CD14-positive monocyte (primary cell): ENCODE results near the gene GPI. TPM values are rescaled to one million over a fixed set of nuclear protein-coding genes. Genes with fewer than 3 reads are reported as not detected.

Experiments
- DNase-seq, 3 donors: peaks; one replicate each; pipeline ENCODE4 v3.0.0-alpha.2; 2011 to 2022
- H2AFZ ChIP-seq: 2 replicates; pipeline ENCODE4 v1.6.0; 2012; ENCODE audit warnings: mild to moderate bottlenecking, low read depth, low read length, inconsistent platforms; ENCODE audit not compliant: insufficient read depth, poor library complexity, severe bottlenecking
- H3K27ac ChIP-seq, 2 donors: 1 replicate in 1 of 2; 2 replicates in 1 of 2; pipeline ENCODE4 v1.5.1; 2012 to 2013; ENCODE audit warnings: low read length in 2 of 2, control low read depth in 1 of 2, inconsistent platforms in 1 of 2, low read depth in 1 of 2, mild to moderate bottlenecking in 1 of 2
- H3K27me3 ChIP-seq, 2 donors: one replicate each; pipeline versions ENCODE4 v1.6.0 to v1.6.1; 2011 to 2013; ENCODE audit warnings: low read length in 2 of 2; ENCODE audit not compliant: control insufficient read depth in 2 of 2, insufficient read depth in 2 of 2
- H3K36me3 ChIP-seq, 2 donors: replicated peaks in 1 of 2; 1 replicate in 1 of 2; 2 replicates in 1 of 2; pipeline versions ENCODE4 v1.5.1 to v1.6.1; 2012 to 2013; ENCODE audit warnings: low read length in 2 of 2, control low read depth in 1 of 2, inconsistent platforms in 1 of 2, mild to moderate bottlenecking in 1 of 2; ENCODE audit not compliant: insufficient read depth in 2 of 2, control insufficient read depth in 1 of 2
- H3K4me1 ChIP-seq, 2 donors: 1 replicate in 1 of 2; 2 replicates in 1 of 2; pipeline versions ENCODE4 v1.5.1 to v1.6.1; 2012 to 2013; ENCODE audit warnings: low read length in 2 of 2, control low read depth in 1 of 2, inconsistent platforms in 1 of 2, mild to moderate bottlenecking in 1 of 2, moderate library complexity in 1 of 2; ENCODE audit not compliant: insufficient read depth in 2 of 2, control insufficient read depth in 1 of 2
- H3K4me2 ChIP-seq: replicated peaks from 2 replicates; pipeline ENCODE3; 2012; ENCODE audit warnings: low read length, moderate library complexity, mild to moderate bottlenecking; ENCODE audit not compliant: poor library complexity, severe bottlenecking; ENCODE audit errors: extremely low read depth
- H3K4me3 ChIP-seq, 3 experiments: fragments of 200-600 bp in 1 of 3; sonication (generic) in 1 of 3; replicated peaks in 1 of 3; 1 replicate in 2 of 3; 2 replicates in 1 of 3; pipeline ENCODE4 v1.5.1; 2011 to 2013; ENCODE audit warnings: low read length in 3 of 3, mild to moderate bottlenecking in 3 of 3, control low read depth in 2 of 3, low read depth in 2 of 3, inconsistent platforms in 1 of 3, moderate library complexity in 1 of 3
- H3K79me2 ChIP-seq: 2 replicates; pipeline ENCODE4 v1.6.0; 2012; ENCODE audit warnings: mild to moderate bottlenecking, control low read depth, inconsistent platforms, low read length, moderate library complexity; ENCODE audit not compliant: insufficient read depth
- H3K9ac ChIP-seq: 2 replicates; pipeline ENCODE4 v1.6.0; 2017; ENCODE audit warnings: low read length, mild to moderate bottlenecking; ENCODE audit not compliant: insufficient read depth, poor library complexity, severe bottlenecking
- H3K9me3 ChIP-seq, 2 donors: replicated peaks in 1 of 2; 1 replicate in 1 of 2; 2 replicates in 1 of 2; pipeline versions ENCODE4 v1.5.1 to v1.6.1; 2012 to 2013; ENCODE audit warnings: low read length in 2 of 2, control low read depth in 1 of 2; ENCODE audit not compliant: control insufficient read depth in 1 of 2, insufficient read depth in 1 of 2
- H4K20me1 ChIP-seq: 2 replicates; pipeline ENCODE4 v1.6.0; 2012; ENCODE audit warnings: mild to moderate bottlenecking, low read length, control low read depth, moderate library complexity; ENCODE audit not compliant: insufficient read depth
- H3K27ac Mint-ChIP-seq, 7 donors: one replicate each; pipeline ENCODE4 v1.8.0; 2020; ENCODE audit warnings: mild to moderate bottlenecking in 7 of 7, mixed read lengths in 7 of 7, moderate library complexity in 6 of 7, inconsistent platforms in 2 of 7
- H3K27me3 Mint-ChIP-seq, 3 donors: one replicate each; pipeline ENCODE4 v1.8.0; 2021 to 2022; ENCODE audit warnings: low read depth in 3 of 3, mild to moderate bottlenecking in 3 of 3, mixed read lengths in 3 of 3, moderate library complexity in 3 of 3, inconsistent platforms in 1 of 3
- H3K36me3 Mint-ChIP-seq, 2 donors: one replicate each; pipeline ENCODE4 v1.8.0; 2020; ENCODE audit warnings: mixed read lengths in 2 of 2, inconsistent platforms in 1 of 2, mild to moderate bottlenecking in 1 of 2
- H3K4me1 Mint-ChIP-seq: one replicate; pipeline ENCODE4 v1.8.0; 2020; ENCODE audit warnings: mild to moderate bottlenecking, mixed read lengths
- H3K4me3 Mint-ChIP-seq, 2 donors: one replicate each; pipeline ENCODE4 v1.8.0; 2020; ENCODE audit warnings: mild to moderate bottlenecking in 2 of 2, mixed read lengths in 2 of 2, moderate library complexity in 1 of 2
- H3K9me3 Mint-ChIP-seq, 7 donors: one replicate each; pipeline ENCODE4 v1.8.0; 2020 to 2022; ENCODE audit warnings: mixed read lengths in 7 of 7, mild to moderate bottlenecking in 6 of 7, moderate library complexity in 6 of 7, inconsistent platforms in 2 of 7
- CTCF ChIP-seq: fragments of 200-600 bp; IDR thresholded peaks from one replicate; pipeline ENCODE4 v1.8.0; 2022; ENCODE audit warnings: antibody characterized with exemption, mild to moderate bottlenecking
- WGBS: methylation state at CpG from one replicate; pipeline ENCODE4 v1.1.5; 2013; ENCODE audit warnings: missing lambda C conversion rate; ENCODE audit not compliant: insufficient coverage; 5-methylcytosine and 5-hydroxymethylcytosine counted together
- intact Hi-C, 2 donors: fragments of 100-400 bp; cut with micrococcal nuclease; formaldehyde crosslinking; loops; one replicate each; pipeline versions ENCODE4 v1.15.0 to v1.15.1; 2023
- polyA plus RNA-seq, 3 donors: library from polyadenylated mRNA; depleted of rRNA in 1 of 3; unstranded in 2 of 3; stranded (reverse) in 1 of 3; fragments of 300-500 nt in 2 of 3; fragments of >200 nt in 1 of 3; fragmentation: Illumina TruSeq in 2 of 3; gene quantifications; 1 replicate in 2 of 3; 2 replicates in 1 of 3; pipeline ENCODE4 v1.2.3, GENCODE V29; 2012 to 2021

The GPI gene
- polyA plus RNA-seq, 3 donors = 81.2 to 107 (median 95.3) TPM

- WGBS = no CpG with 5 or more reads among the region's 6 CpGs
- peak; percentile 28 to 52 (median 47) for DNase-seq
- H3K4me1 Mint-ChIP-seq = peaks cover 24% of the 10 kb centered on the region
Observed at GRCh38 chr19:34430738-34431625, 66.0 kb downstream of the GPI start.

More at GRCh38 chr19:34430738-34431625, 66.0 kb downstream of the GPI start:
- H3K27ac Mint-ChIP-seq = peak overlapping the region in 3 of 7 donors; percentile 65 to 73 (median 71)
- Histone ChIP-seq H3K4me1 (peaks cover 18 to 31% of the 10 kb centered on the region in 2 donors), H3K4me3 (no peak overlapping the region), H3K4me2 (no peak overlapping the region), H3K27ac (peak overlapping the region in 1 of 2 donors; percentile 38), H3K79me2 (peaks cover 70% of the 10 kb centered on the region), H3K36me3 (peaks cover 26 to 42% of the 10 kb centered on the region in 2 donors), H3K9ac (no peak overlapping the region), H3K27me3 (no peaks in the 10 kb centered on the region), H2AFZ (no peak overlapping the region), H4K20me1 (peaks cover 61% of the 10 kb centered on the region), H3K9me3 (no peaks in the 10 kb centered on the region)
- peaks cover 0 to 2% (median 0%) of the 10 kb centered on the region in 3 donors for H3K27me3 Mint-ChIP-seq
- intact Hi-C loops = no loop called here
- H3K9me3 Mint-ChIP-seq = no peaks in the 10 kb centered on the region
- H3K4me3 Mint-ChIP-seq = peak overlapping the region in 1 of 2 donors; percentile 25
- H3K36me3 Mint-ChIP-seq = peaks cover 33 to 40% of the 10 kb centered on the region in 2 donors
- TF ChIP-seq CTCF = peak; percentile 66
